B cell (primary cell): Measurements from ENCODE around the gene CNOT6L.

Experiments used
- CTCF ChIP-seq: fragments of 200-600 bp; IDR thresholded peaks from one replicate; pipeline ENCODE4 v1.8.0; 2022; ENCODE audit warnings: antibody characterized with exemption, mild to moderate bottlenecking
- EZH2 ChIP-seq: IDR thresholded peaks from 2 replicates; pipeline ENCODE4 v1.6.1; 2012; ENCODE audit warnings: borderline replicate concordance, low read depth, mild to moderate bottlenecking, moderate library complexity, low read length; ENCODE audit not compliant: insufficient read depth, poor library complexity, severe bottlenecking

- TF ChIP-seq CTCF (no peak), EZH2 (no peak)
These were observed 33.8 kb upstream of the CNOT6L start for GRCh38 chr4:77852892-77853495.
